Measurements from ENCODE around the gene HSPB1.
"Not testable (repeated sequence)": the region's sequence is repeated elsewhere in the genome, so short reads cannot be mapped to it uniquely, and the experiment has no call there.

HSPB1 gene

GRCh38 chr7:76281706-76282343, 20.6 kb upstream of the HSPB1 start:
- no peak for DNase-seq (ENCODE audit: low spot score)

GRCh38 chr7:76282344-76283253, 19.9 kb upstream of the HSPB1 start:
- no peak for DNase-seq (ENCODE audit: low spot score)

GRCh38 chr7:76283254-76284159, 19.0 kb upstream of the HSPB1 start:
- no peak for DNase-seq (ENCODE audit: low spot score)

DNA sequence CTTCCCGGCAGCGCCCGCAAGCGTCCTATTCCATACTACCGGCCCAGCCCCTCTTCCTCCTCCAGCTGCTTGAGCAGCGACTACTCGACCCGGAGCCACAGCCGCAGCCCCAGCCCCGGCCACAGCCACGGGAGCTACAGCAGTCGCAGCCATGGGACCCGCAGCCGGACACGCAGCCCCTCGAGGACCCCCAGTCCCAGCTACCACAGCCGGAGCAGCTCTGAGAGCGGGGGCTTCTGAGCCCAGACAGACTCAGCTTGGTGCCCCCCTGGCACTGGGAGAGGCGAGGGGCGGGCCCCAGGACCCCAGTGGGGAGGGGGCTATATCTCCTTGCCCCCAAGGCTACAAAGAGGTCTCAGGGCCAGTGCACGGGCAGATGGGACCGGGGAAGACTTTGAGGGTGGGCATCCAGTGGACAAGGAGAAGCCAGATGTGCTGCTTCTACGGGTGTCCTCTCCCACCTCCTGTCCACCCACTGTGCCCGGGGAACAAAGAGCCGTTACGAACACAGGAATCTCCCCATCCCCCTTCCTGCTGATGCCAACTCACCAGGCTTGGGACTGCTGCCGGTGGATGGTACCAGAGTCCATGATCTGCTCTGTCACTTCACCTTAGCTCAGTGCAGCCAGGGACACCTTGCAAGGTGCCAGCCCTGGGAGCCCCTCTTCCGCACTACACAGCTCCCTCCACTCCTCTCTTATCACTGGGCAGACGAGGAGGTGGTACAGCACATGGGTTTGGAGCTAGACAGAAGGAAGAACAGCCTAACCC, 16.7 kb upstream of the HSPB1 start:
- no peak for DNase-seq (ENCODE audit: low spot score)

DNA sequence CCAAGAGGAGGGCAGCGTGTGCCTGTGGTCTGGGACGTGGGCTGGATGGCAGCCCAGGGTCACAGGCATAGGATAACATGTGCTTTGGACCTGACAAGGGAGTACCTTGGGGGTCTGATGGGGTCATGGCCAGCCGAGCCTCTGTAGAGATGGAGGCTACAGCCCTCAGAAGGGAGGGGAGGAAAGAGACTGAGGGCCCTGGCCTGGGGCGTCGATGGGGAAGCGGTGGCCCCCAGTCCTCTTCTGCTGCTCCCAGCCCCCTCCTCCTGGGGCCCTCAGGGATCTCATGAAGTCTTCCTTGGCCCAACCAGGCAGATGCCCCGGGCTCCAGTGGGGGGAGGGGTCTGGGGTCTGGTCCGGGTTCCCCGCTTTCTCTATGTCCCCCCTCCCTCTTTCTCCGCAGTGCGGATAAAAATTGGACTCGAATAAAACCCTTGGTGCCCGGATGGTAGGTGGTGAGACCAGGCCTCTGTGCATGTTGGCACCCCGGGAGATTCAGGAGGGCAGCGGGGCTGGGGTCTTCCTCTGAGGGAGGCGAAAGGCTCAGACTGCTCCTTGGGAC, 15.6 kb upstream of the HSPB1 start:
- DNase-seq (ENCODE audit: low spot score) = no peak

- not testable (repeated sequence) for DNase-seq (ENCODE audit: low spot score)
Measured at GRCh38 chr7:76290847-76291350, 11.6 kb upstream of the HSPB1 start.

- DNase-seq (ENCODE audit: low spot score) = peak; percentile 81
Measured at GRCh38 chr7:76291351-76292212, 10.9 kb upstream of the HSPB1 start.

GRCh38 chr7:76292213-76292573, 10.3 kb upstream of the HSPB1 start:
- DNase-seq (ENCODE audit: low spot score) = no peak

DNA sequence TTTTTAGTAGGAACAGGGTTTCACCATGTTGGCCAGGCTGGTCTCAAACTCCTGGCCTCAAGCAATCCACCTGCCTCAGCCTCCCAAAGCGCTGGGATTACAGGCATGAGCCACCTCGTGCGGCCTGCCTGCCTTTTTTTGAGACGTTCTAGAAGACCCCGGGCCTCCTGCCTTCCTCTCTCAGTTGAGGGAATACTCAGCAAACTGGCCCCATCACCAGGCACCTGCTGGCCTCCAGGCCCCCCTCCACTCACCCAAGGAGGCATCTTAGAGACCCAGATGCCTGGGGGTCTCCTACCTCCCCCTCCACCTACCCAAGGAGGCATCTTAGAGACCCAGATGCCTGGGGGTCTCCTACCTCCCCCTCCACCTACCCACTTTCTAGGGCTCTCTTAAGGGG, 9.6 kb upstream of the HSPB1 start:
- DNase-seq (ENCODE audit: low spot score) = not testable (repeated sequence)

GRCh38 chr7:76293407-76293901, 9.0 kb upstream of the HSPB1 start:
- DNase-seq (ENCODE audit: low spot score) = no peak

DNA sequence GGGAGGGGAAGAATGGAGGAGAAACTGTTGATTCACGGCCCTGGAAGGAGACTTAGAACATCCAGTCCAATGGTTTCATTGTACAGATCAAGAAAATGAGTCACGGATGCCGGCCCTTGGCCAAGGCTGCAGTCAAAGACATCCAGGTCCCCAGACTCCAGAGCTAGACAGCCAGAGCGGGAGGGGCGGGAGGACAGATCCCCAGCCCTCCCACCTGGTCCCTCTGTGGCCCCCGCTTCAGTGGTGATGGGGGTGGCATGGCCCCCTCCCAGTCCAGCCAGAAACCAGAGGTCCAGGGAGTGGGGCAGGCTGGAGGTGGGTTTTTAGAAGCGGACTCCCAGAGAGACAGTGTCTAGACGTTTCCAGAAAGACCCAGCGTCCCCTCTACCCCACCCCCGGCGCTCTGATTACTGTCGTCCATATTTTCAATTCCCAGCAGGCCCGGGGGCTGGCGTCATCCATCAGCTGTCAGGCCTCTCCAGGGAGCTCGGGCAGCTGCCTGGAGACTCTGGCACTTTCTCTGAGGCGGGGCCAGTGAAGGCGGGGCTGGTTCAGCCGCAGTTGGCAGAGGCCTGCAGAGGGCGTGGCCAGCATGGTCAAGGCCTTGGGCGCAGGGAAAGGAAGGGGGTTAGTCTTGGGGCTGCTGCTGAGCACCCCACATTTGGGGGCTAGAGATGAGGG, 8.0 kb upstream of the HSPB1 start:
- DNase-seq (ENCODE audit: low spot score) = peak; percentile 36

GRCh38 chr7:76296743-76297740, 5.4 kb upstream of the HSPB1 start:
- DNase-seq (ENCODE audit: low spot score) = no peak

GRCh38 chr7:76300166-76300731, 2.2 kb upstream of the HSPB1 start:
- no peak for DNase-seq (ENCODE audit: low spot score)

- DNase-seq (ENCODE audit: low spot score) = no peak
Measured at GRCh38 chr7:76301000-76301399, 1.5 kb upstream of the HSPB1 start.

GRCh38 chr7:76303202-76304147, 1.0 kb downstream of the HSPB1 start:
- peak; percentile 77 for DNase-seq (ENCODE audit: low spot score)

- DNase-seq (ENCODE audit: low spot score) = no peak
Measured at GRCh38 chr7:76304888-76305375, 2.5 kb downstream of the HSPB1 start.

Data from germinal center (tissue), 1 donor.